Measurements from ENCODE around the gene C22orf23.
"Not testable (repeated sequence)": the region's sequence is repeated elsewhere in the genome, so short reads cannot be mapped to it uniquely, and the experiment has no call there.

Gene C22orf23

DNA sequence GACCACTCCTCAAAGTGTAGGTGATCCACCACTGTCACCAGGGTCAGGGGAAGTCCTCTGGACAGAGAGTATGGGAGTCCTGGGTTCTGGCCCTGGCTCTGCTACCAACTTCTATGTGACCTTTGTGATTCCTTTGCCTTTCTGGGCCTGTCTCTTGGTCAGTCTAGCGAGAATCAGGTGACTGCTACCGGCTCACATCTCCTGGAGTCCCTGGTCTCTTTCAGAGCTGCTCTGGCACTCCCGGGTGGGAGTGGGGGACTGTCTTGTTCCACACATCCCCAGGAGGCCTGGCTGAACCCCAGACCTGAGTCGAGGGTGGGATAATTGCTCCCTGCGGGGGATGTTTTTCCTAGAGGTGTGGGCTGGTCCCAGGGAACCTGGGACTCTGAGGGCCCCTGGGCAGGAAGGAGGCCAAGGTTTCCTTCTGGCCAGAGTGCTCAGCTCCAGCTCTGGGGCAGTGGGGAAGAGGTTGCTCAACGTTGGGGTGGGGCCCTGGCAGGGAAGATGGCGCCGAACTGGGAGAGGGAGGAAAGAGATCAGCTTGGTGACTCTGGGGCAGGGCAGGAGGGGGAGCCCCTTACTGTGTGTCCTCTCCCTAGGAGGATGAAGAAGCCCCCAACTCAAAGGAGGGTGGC is 28.9 kb upstream of the C22orf23 start:
- DNase-seq, result no peak

DNA sequence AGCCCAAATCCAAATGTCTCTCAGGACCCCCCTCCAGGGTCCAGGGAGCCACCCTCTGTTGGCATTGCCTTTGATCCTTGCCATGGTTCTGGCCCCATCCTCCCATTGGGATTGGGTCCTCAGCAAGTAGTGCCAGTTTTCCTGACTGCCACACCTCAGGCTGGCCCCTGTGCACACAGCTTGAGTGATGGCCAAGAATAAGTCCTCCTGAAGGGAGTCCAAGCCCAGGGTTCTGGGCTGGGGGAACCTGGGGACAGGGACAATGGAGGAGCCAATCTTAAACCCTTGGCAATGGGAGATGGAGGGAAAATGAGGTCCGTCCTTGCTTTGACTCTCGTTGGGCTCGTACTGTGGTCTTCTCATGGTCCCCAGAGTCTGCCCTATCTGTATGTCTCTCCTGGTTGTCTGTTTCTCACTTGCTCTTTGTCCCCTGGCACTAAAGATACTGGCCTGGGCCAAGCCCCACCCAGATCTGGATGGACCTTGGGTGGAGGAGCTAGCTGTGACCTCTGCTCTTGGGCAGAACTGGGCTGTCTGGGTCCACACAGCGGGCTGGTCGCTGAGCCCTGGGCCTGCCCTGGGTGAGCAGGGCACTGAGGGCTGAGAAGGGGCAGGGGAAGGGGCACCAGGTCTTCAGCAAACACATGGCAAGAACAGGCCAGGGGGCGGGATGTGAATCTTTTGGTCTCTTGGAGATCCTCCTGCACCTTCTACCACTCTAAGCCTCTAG is 28.0 kb upstream of the C22orf23 start:
- DNase-seq, result no peak

- DNase-seq, result no peak
Measured at GRCh38 chr22:37979782-37980181, 26.4 kb upstream of the C22orf23 start.

- DNase-seq, result no peak
Measured at GRCh38 chr22:37976547-37976946, 23.1 kb upstream of the C22orf23 start.

DNA sequence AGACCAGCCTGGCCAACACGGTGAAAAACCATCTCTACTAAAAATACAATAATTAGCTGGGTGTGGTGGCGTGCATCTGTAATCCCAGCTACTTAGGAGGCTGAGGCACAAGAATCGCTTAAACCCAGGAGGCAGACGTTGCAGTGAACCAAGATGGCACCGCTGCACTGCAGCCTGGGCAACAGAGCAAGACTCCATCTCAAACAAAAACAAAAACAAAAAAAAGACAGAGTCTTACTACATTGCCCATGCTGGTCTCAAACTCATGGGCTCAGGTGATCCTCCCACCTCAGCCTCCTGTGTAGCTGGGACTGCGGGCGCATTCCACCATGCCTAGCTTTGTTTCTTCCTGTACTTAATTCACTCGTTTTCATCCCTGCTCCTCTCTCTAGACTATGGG is 22.6 kb upstream of the C22orf23 start:
- not testable (repeated sequence) for DNase-seq

- no peak for DNase-seq
Measured at GRCh38 chr22:37975153-37975552, 21.8 kb upstream of the C22orf23 start.

- DNase-seq, result no peak
Measured at GRCh38 chr22:37973271-37974170, 20.1 kb upstream of the C22orf23 start.

DNA sequence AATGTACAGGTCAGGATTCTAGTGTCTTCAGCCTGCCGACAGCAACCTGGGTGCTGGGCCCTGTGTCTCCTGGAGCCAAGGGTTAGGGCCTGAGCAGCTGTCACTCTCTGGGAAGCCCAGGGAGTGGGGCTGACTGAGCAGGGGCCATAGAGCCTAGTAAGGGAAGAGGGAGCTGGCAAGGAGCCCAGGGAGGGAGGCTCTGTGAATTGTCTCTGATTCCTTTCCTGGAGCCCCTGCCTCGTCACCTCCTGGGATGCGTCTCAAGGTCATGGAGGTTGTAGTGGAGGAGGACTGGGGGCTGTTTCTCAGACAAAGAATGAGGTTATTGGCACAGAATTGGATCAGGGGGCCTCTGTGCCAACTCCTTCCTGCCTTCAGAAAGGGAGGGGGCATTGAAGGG is 19.1 kb upstream of the C22orf23 start:
- DNase-seq, result no peak

DNA sequence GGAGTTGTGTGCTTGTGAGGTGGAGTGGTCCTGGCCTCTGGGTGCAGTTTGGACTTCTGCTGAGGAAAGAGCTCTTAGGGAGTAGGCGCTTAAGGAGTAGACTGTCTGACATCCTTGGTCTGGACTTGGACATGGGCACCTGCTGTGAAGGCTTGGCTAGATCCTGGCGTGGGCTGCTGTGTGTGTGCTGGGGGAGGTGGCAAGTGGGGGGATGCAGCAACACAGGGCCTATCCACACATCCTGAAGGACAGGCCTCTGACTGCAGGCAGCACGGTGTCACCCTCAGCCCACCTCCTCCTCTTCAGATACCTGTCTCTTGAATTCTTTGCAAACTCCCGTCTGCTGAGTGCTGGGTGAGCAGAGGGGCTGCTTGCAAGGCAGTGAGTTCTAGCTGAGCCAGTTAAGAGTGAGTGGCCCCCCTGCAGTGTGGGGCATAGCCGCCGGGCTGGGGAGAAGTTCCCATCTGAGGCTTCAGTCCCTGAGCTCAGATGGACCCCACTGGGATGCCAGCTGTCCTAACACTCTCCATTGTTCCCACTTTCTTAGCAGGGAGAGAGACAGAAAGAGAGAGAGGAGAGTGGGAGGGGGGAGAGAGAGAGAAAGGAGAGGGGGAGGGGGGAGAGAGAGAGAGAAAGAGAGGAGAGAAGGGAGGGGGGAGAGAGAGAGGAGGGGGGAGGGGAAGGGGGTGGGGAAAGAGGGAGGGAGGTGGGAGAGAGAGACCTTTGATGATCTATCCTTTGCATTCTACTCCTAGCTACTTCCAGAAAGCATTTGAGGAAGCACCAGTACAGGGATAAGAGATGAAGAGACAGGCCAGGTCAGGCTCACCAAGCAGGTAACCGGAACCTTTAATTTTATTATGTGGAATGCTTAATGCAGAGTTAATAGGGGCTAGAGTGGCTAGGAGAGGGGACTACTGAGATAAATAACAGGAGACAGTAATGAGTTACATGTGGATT is 18.4 kb upstream of the C22orf23 start:
- DNase-seq, result no peak

DNA sequence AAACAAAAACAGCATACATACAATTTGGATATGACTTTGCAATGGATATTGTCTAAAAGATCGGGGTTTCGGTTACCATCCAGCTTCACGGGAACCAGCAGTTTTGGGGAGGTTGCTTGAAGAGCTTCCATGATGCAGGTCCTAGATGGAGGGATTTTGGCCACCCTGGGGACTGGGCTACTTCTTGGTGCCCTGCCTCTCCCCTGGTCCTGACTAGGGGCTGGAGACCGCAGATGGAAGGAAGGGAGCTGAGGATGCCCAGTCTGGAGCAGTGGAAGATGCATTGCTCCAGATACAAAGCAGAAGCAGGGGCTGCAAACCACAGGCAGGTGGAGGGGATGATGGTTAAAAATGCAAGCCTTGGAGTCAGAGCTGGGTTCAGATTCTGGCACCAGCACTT is 17.5 kb upstream of the C22orf23 start:
- no peak for DNase-seq

GRCh38 chr22:37968452-37969251 is 15.3 kb upstream of the C22orf23 start:
- DNase-seq, result no peak

- DNase-seq, result no peak
Measured at GRCh38 chr22:37967637-37968451, 14.4 kb upstream of the C22orf23 start.

GRCh38 chr22:37967147-37967546 is 13.7 kb upstream of the C22orf23 start:
- DNase-seq, result no peak

DNA sequence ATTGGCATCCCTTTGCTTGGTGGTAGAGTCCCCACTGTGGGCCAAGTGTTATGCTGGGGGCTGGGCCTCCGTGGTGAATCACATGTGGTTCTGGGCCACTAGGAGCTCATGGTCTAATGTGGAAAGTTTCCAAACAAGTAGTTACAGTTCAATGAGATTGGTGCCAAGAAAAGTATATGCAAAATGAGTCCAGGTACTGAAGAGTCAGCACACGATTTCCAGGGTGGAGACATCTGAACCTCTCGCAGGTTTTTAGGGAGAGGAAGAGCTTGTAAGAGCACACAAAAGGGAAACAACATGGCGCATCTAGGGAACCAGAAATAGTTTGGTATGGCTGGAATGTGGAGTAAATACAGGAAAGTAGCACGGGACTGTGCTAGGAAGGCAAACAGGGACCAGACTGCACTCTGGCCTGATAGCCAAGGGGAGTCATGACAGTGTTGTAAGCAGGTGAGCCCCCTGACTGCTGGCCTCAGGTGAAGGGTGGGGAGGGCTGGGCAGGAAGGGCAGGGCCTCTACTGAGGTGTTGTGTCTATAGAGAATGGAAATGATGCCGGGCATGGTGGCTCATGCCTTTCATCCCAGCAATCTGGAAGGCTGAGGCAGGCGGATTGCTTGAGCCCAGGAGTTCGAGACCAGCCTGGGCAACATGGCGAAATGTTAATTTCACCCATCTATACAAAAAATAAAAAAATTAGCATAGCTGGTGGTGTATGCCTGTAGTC is 12.7 kb upstream of the C22orf23 start:
- no peak for DNase-seq

GRCh38 chr22:37961062-37961461 is 7.7 kb upstream of the C22orf23 start:
- no peak for DNase-seq

GRCh38 chr22:37959231-37959825 is 5.9 kb upstream of the C22orf23 start:
- DNase-seq, result no peak

DNA sequence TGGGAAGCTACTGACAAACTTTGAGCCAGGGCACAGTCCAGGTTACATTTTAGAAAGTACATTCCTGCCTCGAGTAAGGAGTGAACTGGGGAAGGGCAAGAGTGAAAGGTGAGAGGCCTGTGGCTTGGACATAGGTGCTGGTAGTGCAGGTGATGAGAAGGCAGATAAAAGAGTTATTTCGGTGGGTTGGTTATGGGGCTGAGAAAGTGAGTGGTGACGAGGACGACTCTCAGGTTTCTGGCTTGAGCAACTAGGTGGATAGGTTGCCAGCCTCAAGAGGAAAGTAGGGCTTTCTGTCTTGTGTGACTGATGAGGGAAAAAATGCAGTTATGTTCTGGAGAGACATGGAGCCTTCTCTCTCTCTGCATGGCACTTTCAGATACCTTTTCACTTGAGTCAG is 3.8 kb upstream of the C22orf23 start:
- no peak for DNase-seq

DNA sequence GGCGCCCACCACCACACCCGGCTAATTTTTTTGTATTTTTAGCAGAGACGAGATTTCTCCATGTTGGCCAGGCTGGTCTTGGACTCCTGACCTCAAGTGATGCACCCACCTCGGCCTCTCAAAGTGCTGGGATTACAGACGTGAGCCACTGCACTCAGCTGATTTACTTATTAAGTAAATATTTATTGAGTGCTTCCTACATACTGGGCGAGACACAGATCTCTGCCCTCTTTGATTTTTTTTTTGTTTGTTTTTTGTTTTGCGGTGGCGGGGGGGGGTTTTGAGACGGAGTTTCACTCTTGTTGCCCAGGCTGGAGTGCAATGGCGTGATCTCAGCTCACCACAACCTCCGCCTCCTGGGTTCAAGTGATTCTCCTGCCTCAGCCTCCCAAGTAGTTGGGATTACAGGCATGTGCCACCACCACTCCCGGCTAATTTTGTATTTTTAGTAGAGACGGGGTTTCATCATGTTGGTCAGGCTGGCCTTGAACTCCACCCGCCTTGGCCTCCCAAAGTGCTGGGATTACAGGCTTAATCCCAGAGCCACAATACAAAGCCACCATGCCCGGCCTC is 2.5 kb upstream of the C22orf23 start:
- not testable (repeated sequence) for DNase-seq

DNA sequence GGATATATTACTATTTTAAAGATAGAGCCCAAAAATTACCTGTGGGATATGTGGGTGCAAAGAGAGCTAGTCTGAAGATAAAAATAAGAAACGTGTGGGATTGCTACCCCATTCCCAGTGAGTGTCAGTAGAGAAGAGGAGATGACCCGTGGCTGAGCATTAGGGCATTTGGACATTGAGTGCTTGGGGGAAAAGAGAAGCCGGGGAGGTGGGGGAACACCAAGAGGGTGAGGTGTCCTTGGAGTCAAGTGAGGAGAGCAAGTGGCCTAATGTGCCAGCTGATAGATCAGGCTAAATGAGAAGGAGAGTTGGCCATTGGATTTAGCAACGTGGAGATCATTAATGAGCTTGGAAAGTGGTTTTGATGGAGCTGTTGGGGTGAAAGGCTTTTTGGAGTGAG is 1.3 kb upstream of the C22orf23 start:
- no peak for DNase-seq

Data from activated naive CD4-positive, alpha-beta T cell treated with Interleukin-2 at 50 U/mL for 16 hours (primary cell).